Parathyroid adenoma (tissue), 2 donors: ENCODE data around the gene GBP1.
"Not testable (repeated sequence)": the region's sequence is repeated elsewhere in the genome, so short reads cannot be mapped to it uniquely, and the experiment has no call there.

Experiments used
- H2AFZ ChIP-seq: fragments of 300-600 bp; sonication (generic); one replicate; pipeline ENCODE4 v1.7.0; 2017; ENCODE audit warnings: antibody characterized with exemption, mild to moderate bottlenecking
- H3K27ac ChIP-seq: fragments of 300-600 bp; sonication (generic); one replicate; pipeline ENCODE4 v1.7.0; 2017
- H3K27me3 ChIP-seq: fragments of 300-600 bp; sonication (generic); one replicate; pipeline ENCODE4 v1.7.0; 2017; ENCODE audit warnings: low read length; ENCODE audit not compliant: control insufficient read depth, insufficient read depth
- H3K36me3 ChIP-seq: fragments of 300-600 bp; sonication (generic); one replicate; pipeline ENCODE4 v1.7.0; 2017; ENCODE audit warnings: low read length; ENCODE audit not compliant: control insufficient read depth, insufficient read depth
- H3K4me1 ChIP-seq: fragments of 300-600 bp; sonication (generic); one replicate; pipeline ENCODE4 v1.7.0; 2017; ENCODE audit warnings: control low read depth
- H3K4me2 ChIP-seq: fragments of 300-600 bp; sonication (generic); one replicate; pipeline ENCODE4 v1.7.0; 2017; ENCODE audit warnings: low read length
- H3K4me3 ChIP-seq: fragments of 300-600 bp; sonication (generic); one replicate; pipeline ENCODE4 v1.7.0; 2017; ENCODE audit warnings: low read depth, low read length
- H3K79me2 ChIP-seq: fragments of 300-600 bp; sonication (generic); one replicate; pipeline ENCODE4 v1.7.0; 2017; ENCODE audit warnings: control low read depth
- H3K9ac ChIP-seq: fragments of 300-600 bp; sonication (generic); one replicate; pipeline ENCODE4 v1.7.0; 2017; ENCODE audit warnings: mild to moderate bottlenecking
- H3K9me3 ChIP-seq: fragments of 300-600 bp; sonication (generic); one replicate; pipeline ENCODE4 v1.7.0; 2017; ENCODE audit warnings: low read length; ENCODE audit not compliant: control insufficient read depth
- TF ChIP-seq, protein P1 (sequence below): fragments of 300-600 bp; sonication (generic); IDR thresholded peaks from one replicate; pipeline ENCODE4 v1.7.0; 2017; ENCODE audit warnings: antibody characterized with exemption, mild to moderate bottlenecking
- donor health status: primary hyperparathyroidism.

Gene GBP1

DNA sequence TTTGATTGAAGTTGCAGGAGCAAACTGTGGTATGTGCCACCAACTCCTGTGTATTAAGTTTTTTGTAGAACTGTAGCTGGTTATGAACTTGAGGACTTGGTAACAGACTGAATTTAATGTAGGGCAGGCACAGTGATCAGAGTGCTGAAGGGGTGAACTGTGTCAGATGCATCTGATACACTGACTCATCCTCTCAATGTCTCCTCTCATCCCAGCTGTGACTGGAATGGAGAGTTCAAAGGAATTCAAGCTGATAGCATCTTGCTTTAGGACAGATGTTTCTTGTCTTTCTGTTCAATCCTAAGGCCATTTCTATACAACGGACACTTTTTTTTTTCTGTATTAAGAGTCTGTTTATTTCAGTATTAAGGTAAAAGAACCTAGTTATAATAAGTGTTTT, 25.0 kb upstream of the GBP1 start:
- TF ChIP-seq, protein P1, sequence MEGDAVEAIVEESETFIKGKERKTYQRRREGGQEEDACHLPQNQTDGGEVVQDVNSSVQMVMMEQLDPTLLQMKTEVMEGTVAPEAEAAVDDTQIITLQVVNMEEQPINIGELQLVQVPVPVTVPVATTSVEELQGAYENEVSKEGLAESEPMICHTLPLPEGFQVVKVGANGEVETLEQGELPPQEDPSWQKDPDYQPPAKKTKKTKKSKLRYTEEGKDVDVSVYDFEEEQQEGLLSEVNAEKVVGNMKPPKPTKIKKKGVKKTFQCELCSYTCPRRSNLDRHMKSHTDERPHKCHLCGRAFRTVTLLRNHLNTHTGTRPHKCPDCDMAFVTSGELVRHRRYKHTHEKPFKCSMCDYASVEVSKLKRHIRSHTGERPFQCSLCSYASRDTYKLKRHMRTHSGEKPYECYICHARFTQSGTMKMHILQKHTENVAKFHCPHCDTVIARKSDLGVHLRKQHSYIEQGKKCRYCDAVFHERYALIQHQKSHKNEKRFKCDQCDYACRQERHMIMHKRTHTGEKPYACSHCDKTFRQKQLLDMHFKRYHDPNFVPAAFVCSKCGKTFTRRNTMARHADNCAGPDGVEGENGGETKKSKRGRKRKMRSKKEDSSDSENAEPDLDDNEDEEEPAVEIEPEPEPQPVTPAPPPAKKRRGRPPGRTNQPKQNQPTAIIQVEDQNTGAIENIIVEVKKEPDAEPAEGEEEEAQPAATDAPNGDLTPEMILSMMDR, result no peak
- Histone ChIP-seq H3K79me2 (no peaks in the 10 kb centered on the region), H3K9me3 (no peaks in the 10 kb centered on the region), H3K27me3 (no peaks in the 10 kb centered on the region), H2AFZ (no peak overlapping the region), H3K4me2 (no peak overlapping the region), H3K36me3 (no peaks in the 10 kb centered on the region), H3K4me3 (no peak overlapping the region), H3K9ac (no peak overlapping the region), H3K27ac (no peak overlapping the region), H3K4me1 (no peaks in the 10 kb centered on the region)

DNA sequence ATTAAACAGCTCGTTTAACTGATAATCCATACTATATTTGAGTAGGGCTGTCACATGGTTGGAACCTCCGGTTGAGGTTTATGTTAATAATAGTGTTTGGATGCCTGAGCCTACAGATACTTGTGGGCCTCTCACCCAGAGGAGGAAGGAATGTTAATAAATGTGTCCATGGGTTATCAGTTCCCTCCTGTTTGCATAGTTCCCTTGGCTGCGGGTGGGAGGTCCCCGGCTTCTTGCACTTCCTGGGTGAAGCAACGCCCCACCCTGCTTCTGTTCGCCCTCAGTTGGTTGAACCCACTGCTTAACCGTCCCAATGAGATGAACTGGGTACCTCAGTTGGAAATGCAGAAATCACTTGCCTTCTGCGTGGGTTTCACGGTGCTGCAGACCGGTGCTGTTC, 23.6 kb upstream of the GBP1 start:
- no peak overlapping the region for H3K4me2 ChIP-seq
- H3K79me2 ChIP-seq, result no peaks in the 10 kb centered on the region
- no peaks in the 10 kb centered on the region for H3K9me3 ChIP-seq
- no peaks in the 10 kb centered on the region for H3K4me1 ChIP-seq
- H3K36me3 ChIP-seq, result no peaks in the 10 kb centered on the region
- H2AFZ ChIP-seq, result no peak overlapping the region
- TF ChIP-seq, protein P1, result no peak
- no peak overlapping the region for H3K9ac ChIP-seq
- no peaks in the 10 kb centered on the region for H3K27me3 ChIP-seq
- H3K27ac ChIP-seq, result no peak overlapping the region
- H3K4me3 ChIP-seq, result no peak overlapping the region

DNA sequence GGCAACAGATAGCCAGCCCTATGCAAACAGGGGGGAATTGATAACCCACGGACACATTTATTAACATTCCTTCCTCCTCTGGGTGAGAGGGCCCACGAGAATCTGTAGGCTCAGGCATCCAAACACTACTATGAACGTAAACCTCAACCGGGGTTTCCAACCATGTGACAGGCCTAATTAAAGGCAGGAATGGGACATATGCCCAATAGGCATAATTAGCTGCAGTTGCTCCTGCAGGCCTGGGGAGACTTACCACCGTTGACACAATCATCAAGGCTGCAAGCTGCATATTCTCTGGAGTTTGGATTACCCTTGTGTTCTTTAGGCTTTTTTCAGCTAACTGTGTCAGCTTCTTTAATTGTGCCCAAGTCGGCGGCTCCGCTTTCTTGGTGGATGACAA, 22.2 kb upstream of the GBP1 start:
- TF ChIP-seq, protein P1, result no peak
- Histone ChIP-seq H3K4me3 (no peak overlapping the region), H3K36me3 (no peaks in the 10 kb centered on the region), H3K27me3 (no peaks in the 10 kb centered on the region), H3K27ac (no peak overlapping the region), H3K4me1 (no peaks in the 10 kb centered on the region), H3K79me2 (no peaks in the 10 kb centered on the region), H3K9me3 (no peaks in the 10 kb centered on the region), H3K9ac (no peak overlapping the region), H3K4me2 (no peak overlapping the region), H2AFZ (peak overlapping the region; percentile 11)

DNA sequence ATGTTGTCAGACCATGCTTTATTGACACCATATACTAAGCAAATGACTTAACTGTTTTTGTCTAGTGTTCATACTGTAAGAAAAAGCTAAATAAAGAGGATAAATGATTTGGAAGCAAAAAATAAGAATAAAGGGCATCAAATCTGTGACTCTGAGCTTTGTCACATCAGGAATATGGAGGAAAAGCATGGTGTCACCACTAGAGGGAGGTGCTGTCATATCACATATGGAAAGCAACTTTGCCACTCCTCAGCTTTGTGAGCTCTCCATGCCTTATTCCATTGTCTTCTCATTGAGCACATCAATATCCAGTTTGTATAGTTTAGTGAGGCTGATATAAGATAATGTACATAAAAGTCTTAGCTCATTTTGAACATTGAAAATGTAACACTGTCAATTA, 20.8 kb upstream of the GBP1 start:
- no peak overlapping the region for H3K9ac ChIP-seq
- H3K4me3 ChIP-seq, result no peak overlapping the region
- TF ChIP-seq, protein P1, result peak; percentile 68
- H3K4me1 ChIP-seq, result no peaks in the 10 kb centered on the region
- no peak overlapping the region for H2AFZ ChIP-seq
- H3K27me3 ChIP-seq, result no peaks in the 10 kb centered on the region
- no peaks in the 10 kb centered on the region for H3K9me3 ChIP-seq
- H3K36me3 ChIP-seq, result no peaks in the 10 kb centered on the region
- H3K4me2 ChIP-seq, result no peak overlapping the region
- no peaks in the 10 kb centered on the region for H3K79me2 ChIP-seq
- no peak overlapping the region for H3K27ac ChIP-seq

DNA sequence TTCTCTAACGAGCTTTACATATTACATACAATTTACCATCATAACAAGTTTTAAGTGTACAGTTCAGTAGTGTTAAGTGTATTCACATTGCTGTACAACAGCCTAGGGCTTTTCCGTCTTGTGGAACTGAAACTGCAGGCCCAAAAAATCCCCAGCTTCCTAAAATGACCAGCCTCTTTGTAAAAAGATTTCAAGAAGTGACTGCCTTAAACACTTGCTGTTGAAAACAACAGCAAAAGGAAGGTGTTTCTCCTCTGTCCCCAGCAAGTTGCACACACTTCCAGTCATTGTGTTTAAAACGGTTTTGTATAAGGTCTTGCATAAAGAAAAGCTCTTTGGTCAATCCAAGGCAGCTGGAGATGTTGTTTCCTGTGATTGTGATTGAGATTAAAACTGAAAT, 16.0 kb upstream of the GBP1 start:
- no peak overlapping the region for H3K27ac ChIP-seq
- H3K4me1 ChIP-seq, result no peaks in the 10 kb centered on the region
- H3K4me2 ChIP-seq, result no peak overlapping the region
- no peaks in the 10 kb centered on the region for H3K9me3 ChIP-seq
- no peaks in the 10 kb centered on the region for H3K27me3 ChIP-seq
- no peak overlapping the region for H3K4me3 ChIP-seq
- no peaks in the 10 kb centered on the region for H3K79me2 ChIP-seq
- TF ChIP-seq, protein P1, result no peak
- H3K9ac ChIP-seq, result no peak overlapping the region
- no peak overlapping the region for H2AFZ ChIP-seq
- H3K36me3 ChIP-seq, result no peaks in the 10 kb centered on the region

DNA sequence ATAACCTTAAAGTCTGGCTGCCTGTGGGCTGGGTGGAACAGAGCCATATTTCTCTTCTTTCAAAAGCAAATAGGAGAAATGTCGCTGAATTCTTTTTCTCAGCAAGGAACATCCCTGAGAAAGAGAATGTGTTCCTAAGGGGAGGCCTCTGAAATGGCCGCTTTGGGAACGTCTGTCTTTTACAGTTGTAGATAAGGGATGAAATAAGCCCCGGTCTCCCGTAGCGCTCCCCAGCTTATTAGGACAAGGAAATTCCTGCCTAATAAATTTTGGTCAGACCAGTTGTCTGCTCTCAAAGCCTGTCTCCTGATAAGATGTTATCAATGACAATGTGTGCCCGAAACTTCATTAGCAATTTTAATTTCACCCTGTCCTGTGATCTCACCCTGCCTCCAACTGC, 15.1 kb upstream of the GBP1 start:
- H3K27ac ChIP-seq, H2AFZ ChIP-seq, H3K4me2 ChIP-seq, H3K36me3 ChIP-seq, H3K9me3 ChIP-seq, H3K79me2 ChIP-seq, H3K4me3 ChIP-seq, H3K27me3 ChIP-seq, H3K9ac ChIP-seq, H3K4me1 ChIP-seq: not testable (repeated sequence)
